Lung (tissue), 12 donors: Measurements from ENCODE around the gene KCTD11. TPM values are rescaled to one million over a fixed set of nuclear protein-coding genes. Genes with fewer than 3 reads are reported as not detected.
"Not testable (repeated sequence)": the region's sequence is repeated elsewhere in the genome, so short reads cannot be mapped to it uniquely, and the experiment has no call there.

Experiments used
- ATAC-seq: fragments of 200-7000 bp; cut with Tn5 transposase; one replicate; pipeline ENCODE4 v1.9.1; 2020; ENCODE audit warnings: moderate number of reproducible peaks; ENCODE audit not compliant: insufficient read depth, low FRiP score
- DNase-seq, 3 donors: peaks; one replicate each; pipeline ENCODE4 v3.0.0-alpha.2; 2013 to 2017
- H3K27ac ChIP-seq, 2 donors: one replicate each; pipeline ENCODE4 v1.5.1; 2013; ENCODE audit warnings: mild to moderate bottlenecking in 2 of 2, moderate library complexity in 2 of 2, control low read depth in 1 of 2, inconsistent platforms in 1 of 2, low read depth in 1 of 2, low read length in 1 of 2
- H3K27me3 ChIP-seq, 3 donors: one replicate each; pipeline ENCODE4 v1.5.1; 2013; ENCODE audit warnings: low read length in 2 of 3; ENCODE audit not compliant: control insufficient read depth in 3 of 3, insufficient read depth in 3 of 3
- H3K36me3 ChIP-seq, 4 donors: one replicate each; pipeline ENCODE4 v1.5.1; 2013; ENCODE audit warnings: low read length in 4 of 4, mild to moderate bottlenecking in 1 of 4, moderate library complexity in 1 of 4; ENCODE audit not compliant: control insufficient read depth in 4 of 4, insufficient read depth in 4 of 4
- H3K4me1 ChIP-seq, 5 donors: one replicate each; pipeline ENCODE4 v1.5.1; 2013; ENCODE audit warnings: low read length in 5 of 5, mild to moderate bottlenecking in 2 of 5, moderate library complexity in 1 of 5; ENCODE audit not compliant: control insufficient read depth in 5 of 5, insufficient read depth in 5 of 5
- H3K4me3 ChIP-seq: one replicate; pipeline ENCODE4 v1.5.1; 2013; ENCODE audit warnings: mild to moderate bottlenecking, control low read depth, moderate library complexity
- H3K9ac ChIP-seq, 2 donors: one replicate each; pipeline ENCODE4 v1.5.1; 2013; ENCODE audit warnings: low read length in 2 of 2, control low read depth in 1 of 2; ENCODE audit not compliant: insufficient read depth in 1 of 2
- H3K9me3 ChIP-seq, 4 donors: one replicate each; pipeline ENCODE4 v1.5.1; 2013; ENCODE audit warnings: low read length in 3 of 4, mild to moderate bottlenecking in 1 of 4, moderate library complexity in 1 of 4; ENCODE audit not compliant: control insufficient read depth in 4 of 4, insufficient read depth in 3 of 4
- WGBS, 2 donors: extraction: QIAGEN DNeasy Blood & Tissue Kit; methylation state at CpG; one replicate each; pipeline ENCODE4 v1.1.7; 2013; 5-methylcytosine and 5-hydroxymethylcytosine counted together
- polyA plus RNA-seq, 2 donors: library from polyadenylated mRNA; stranded (reverse); fragments of 200-250 nt; gene quantifications; one replicate each; pipeline ENCODE4 v1.2.1, GENCODE V29; 2013
- total RNA-seq, 2 donors: library from RNA; depleted of rRNA in 1 of 2; stranded (reverse); fragments of >200 nt in 1 of 2; gene quantifications; one replicate each; pipeline ENCODE4 v1.2.1, GENCODE V29; 2014 to 2021
- TF ChIP-seq, protein P1 (sequence below): IDR thresholded peaks from 2 replicates; pipeline ENCODE4 v1.5.1; 2012; ENCODE audit warnings: mild to moderate bottlenecking; ENCODE audit errors: control extremely low read depth, extremely low read depth
- donor health status: control.
- donor health status: control.
- donor health status: Bipolar disorder and iron deficiency.
- donor health status: healthy.
- donor health status: DM: yes; HTN: yes; CAD: no.

Gene KCTD11
- total and polyA plus RNA-seq, 4 donors: 5.9 to 14.9 (median 12.6) TPM

DNA sequence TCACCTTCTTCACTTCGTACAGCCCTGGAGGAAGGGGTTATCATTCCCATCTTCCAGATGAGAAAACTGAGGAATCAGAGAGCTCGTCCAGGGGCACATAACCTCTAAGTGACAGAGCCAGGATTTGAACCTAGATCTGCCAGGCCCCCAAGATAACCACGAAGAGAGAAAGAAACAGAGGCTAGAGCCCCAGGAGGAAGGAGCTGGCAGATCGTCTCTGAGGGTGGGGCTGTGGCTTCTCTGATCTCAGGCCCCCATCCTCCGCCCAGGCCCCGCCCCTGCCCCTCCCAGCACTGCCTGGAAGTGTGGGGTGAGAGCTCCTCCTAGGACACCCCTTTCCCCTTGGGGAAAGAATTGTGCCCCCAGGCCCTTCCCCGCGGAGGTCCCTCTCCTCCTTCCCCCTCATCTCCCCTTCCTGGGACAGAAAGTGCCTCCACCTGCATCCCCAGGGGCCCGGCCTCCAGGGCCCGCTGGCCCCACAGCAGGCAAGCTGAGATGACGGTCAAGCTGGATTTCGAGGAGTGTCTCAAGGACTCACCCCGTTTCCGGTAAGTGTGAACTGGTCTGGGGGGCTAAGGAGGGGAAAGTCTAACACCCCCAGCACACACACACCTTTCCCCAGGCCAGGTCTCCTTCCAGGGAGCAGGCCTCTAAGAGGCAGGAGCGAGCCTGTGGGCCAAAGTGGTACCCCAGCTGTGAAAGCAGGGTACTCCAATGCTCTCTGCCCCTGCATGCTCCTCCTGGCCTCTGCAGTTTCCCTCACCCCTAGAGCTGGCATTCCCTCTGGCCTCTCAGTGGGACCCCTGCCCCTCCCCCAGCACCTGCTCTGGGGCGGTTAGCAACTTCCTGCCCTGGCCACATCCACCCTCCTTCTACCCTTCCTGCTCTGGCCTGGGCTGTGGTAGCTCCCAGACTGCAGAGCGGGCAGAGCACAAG lies 15.5 kb upstream of the KCTD11 start, which contains the start of gene ACAP1:
TSS of gene ACAP1 (plus strand) at position 290 of the 936 bp plus-strand sequence. CDS start at position 496, 206 bp downstream.
- Histone ChIP-seq H3K9me3 (no peaks in the 10 kb centered on the region), H3K27ac (peak within 1 kb of the TSS in 1 of 2 donors; percentile 45), H3K27me3 (peaks cover 0 to 3% (median 0%) of the 10 kb centered on the region in 3 donors), H3K4me1 (peaks cover 0 to 3% (median 0%) of the 10 kb centered on the region in 5 donors), H3K9ac (no peak within 1 kb of the TSS), H3K4me3 (peak within 1 kb of the TSS; percentile 32), H3K36me3 (no peaks in the 10 kb centered on the region)
- WGBS, 2 donors: 21 to 34% methylated on average over 17 of the region's 17 CpGs
- DNase-seq (no peak), ATAC-seq (peak; percentile 50)
- TF ChIP-seq, protein P1, sequence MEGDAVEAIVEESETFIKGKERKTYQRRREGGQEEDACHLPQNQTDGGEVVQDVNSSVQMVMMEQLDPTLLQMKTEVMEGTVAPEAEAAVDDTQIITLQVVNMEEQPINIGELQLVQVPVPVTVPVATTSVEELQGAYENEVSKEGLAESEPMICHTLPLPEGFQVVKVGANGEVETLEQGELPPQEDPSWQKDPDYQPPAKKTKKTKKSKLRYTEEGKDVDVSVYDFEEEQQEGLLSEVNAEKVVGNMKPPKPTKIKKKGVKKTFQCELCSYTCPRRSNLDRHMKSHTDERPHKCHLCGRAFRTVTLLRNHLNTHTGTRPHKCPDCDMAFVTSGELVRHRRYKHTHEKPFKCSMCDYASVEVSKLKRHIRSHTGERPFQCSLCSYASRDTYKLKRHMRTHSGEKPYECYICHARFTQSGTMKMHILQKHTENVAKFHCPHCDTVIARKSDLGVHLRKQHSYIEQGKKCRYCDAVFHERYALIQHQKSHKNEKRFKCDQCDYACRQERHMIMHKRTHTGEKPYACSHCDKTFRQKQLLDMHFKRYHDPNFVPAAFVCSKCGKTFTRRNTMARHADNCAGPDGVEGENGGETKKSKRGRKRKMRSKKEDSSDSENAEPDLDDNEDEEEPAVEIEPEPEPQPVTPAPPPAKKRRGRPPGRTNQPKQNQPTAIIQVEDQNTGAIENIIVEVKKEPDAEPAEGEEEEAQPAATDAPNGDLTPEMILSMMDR: no peak

DNA sequence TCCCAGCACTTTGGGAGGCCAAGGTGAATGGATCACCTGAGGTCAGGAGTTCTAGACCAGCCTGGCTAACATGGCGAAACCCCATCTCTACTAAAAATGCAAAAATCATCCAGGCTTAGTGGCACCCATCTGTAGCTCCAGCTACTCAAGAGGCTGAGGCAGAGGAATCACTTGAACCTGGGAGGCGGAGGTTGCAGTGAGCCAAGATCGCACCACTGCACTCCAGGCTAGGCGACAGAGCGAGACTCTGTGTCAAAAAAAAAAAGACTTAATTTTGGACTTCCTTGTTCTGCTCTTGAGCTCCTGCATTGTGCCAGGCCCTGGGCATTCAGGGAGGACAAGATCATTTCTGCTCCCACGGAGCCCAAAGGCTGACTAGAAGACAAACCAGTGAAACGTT lies 14.4 kb upstream of the KCTD11 start:
- not testable (repeated sequence) for H3K4me1 ChIP-seq, H3K9ac ChIP-seq, H3K4me3 ChIP-seq, H3K36me3 ChIP-seq, ATAC-seq, DNase-seq, H3K27me3 ChIP-seq, H3K9me3 ChIP-seq, H3K27ac ChIP-seq
- WGBS, 2 donors: 46 to 57% methylated on average over 7 of the region's 7 CpGs

DNA sequence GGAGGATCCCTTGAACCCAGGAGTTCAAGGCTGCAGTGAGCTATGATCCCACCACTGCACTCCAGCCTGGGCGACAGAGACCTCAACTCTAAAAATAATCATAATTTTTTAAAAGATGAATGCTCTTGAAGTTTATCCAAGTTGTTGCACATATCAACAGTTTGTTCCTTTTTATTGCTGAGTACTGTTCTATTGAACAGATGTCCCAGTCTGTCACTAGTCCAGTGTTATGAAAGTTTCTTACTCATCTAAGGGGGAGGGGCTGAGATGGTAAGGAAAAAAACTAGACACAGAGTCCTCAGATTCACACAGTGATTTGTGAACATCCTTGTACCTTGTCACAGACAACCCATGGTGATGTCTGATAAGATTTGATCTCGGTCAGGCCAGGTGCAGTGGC lies 11.8 kb upstream of the KCTD11 start:
- H3K27ac ChIP-seq: no peak overlapping the region
- DNase-seq: no peak
- 84 to 88% methylated on average over 2 of the region's 2 CpGs for WGBS, 2 donors
- TF ChIP-seq, protein P1: no peak
- no peaks in the 10 kb centered on the region for H3K36me3 ChIP-seq
- no peak overlapping the region for H3K4me3 ChIP-seq
- no peak overlapping the region for H3K9ac ChIP-seq
- H3K27me3 ChIP-seq: peaks cover 0 to 3% (median 0%) of the 10 kb centered on the region in 3 donors
- H3K9me3 ChIP-seq: no peaks in the 10 kb centered on the region
- peak; percentile 13 for ATAC-seq
- peaks cover 0 to 3% (median 0%) of the 10 kb centered on the region in 5 donors for H3K4me1 ChIP-seq

DNA sequence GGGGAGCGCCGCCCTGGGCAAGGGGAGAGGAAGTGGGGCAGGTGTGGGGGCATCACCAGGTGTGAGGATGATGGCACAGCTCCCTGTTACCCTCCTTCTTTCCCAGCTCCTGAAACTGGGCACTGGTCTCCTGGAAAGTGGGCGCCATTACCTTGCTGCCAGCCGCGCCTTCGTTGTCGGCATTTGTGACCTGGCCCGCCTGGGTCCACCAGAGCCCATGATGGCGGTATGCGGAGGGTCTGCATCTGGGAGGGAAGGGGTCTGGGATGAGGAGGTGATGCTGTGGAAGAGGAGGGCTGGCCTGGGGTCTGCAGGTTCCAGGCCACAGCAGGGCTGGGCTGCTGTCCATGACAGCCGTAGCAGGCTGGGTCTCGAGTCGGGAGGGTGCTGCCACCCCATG lies 10.1 kb upstream of the KCTD11 start:
- H3K4me1 ChIP-seq: peaks cover 0 to 1% (median 0%) of the 10 kb centered on the region in 5 donors
- H3K27ac ChIP-seq: no peak overlapping the region
- TF ChIP-seq, protein P1: no peak
- H3K9ac ChIP-seq: no peak overlapping the region
- DNase-seq (no peak), ATAC-seq (no peak)
- peaks cover 0 to 3% (median 0%) of the 10 kb centered on the region in 3 donors for H3K27me3 ChIP-seq
- no peak overlapping the region for H3K4me3 ChIP-seq
- WGBS, 2 donors: 86 to 94% methylated on average over 13 of the region's 13 CpGs
- no peaks in the 10 kb centered on the region for H3K36me3 ChIP-seq
- H3K9me3 ChIP-seq: no peaks in the 10 kb centered on the region
